ENCODE measurements around the gene SUOX. TPM values are rescaled to one million over a fixed set of nuclear protein-coding genes. Genes with fewer than 3 reads are reported as not detected.
A peak's percentile ranks its signal among the peaks of the same experiment; 100 is the strongest.

The SUOX gene
- total RNA-seq, 1 experiment from 2014 or later, result 23.2 TPM

DNA sequence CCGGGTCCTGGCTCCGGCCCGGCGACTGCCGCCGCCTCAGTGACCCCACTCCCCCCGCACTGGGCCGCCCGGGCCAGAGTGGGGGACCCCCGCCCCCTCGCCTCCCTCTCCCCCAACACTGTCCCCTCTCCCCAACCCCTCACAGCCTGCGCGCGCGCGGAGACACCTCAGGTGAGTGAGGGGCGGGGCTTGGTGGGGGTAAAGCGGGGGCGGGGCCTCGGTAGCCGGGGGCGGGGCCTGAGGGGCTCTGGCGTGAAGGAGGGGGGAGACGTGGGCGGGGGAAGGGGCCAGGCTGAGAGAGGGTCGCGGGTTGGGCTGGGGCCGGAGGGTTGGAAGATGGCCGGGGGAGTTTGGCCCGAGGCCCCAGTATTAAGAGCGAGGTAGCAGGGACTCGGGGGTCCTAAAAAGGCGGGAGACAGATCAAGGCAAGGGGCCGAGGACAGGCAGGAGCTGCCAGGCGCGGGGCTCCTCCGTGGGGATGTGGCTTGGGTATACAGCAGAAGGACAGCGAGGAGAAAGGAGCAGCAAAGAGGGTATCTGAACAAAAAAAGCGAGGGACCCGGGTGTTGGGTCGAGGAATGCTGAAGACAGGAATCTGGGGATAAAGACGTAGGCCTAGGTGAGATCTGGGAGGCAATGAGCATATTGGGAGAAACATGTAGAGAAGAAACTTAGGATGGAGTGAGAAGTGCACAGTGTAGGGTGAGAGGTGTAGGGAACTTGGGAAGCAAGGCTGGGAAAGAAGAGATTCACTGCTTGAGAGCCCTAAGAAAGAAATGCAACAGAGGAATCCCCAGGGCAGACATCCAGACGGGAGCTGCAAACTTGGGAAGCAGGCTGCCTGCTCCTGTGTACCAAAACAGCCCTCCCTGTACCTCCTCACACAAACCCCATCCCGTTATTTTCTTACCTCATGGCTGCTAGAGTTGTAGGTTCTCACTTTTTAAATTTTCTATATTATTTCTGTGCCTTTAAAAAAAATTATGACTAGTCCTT is 10.8 kb downstream of the SUOX start (continued):
- TF ChIP-seq, protein P1, sequence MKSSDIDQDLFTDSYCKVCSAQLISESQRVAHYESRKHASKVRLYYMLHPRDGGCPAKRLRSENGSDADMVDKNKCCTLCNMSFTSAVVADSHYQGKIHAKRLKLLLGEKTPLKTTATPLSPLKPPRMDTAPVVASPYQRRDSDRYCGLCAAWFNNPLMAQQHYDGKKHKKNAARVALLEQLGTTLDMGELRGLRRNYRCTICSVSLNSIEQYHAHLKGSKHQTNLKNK (CRISPR knock-in tag; IDR thresholded peaks at IDR 0.05), result 0 out of 2 replicates have a peak, but pooled peaks have one; percentile 35

DNA sequence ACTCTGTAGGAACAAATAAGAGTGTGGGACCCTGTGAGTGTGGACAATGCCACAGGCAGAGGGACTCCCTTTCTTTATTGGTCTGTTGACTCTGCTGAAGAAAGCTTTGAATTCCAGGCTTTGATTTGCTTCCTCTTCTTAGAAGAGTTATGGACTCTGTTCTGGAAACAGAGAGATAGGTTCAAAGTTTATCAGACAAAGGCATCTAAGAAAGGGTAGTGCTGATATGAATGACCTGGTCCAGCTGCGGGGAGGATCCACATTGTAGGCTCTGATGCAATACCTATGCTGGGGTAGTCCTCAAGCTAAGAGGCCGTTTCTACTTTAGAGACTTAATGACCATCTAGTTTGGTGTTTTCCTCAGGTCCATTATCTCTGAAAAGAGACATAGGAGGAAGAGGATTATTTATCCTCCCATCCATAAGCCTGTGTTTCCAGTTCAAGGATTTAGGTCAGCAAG is 13.1 kb downstream of the SUOX start:
- ATAC-seq (no peak), DNase-seq (ENCODE audit: low spot score) (no peak)
- no peak overlapping the region for H3K27ac Mint-ChIP-seq
- H3K36me3 Mint-ChIP-seq, result 0 out of 2 replicates have a peak, but pooled peaks cover 2% of the 10 kb centered on the region
- ChIA-PET CTCF (interaction anchor here (0.7 to 1.5 kb wide), 4 partner anchors 10 to 19 kb away, joined by 3 to 5 read pairs (median 3); partner anchors contain the start of gene SUOX), POLR2A (no interaction called here)
- H3K27me3 Mint-ChIP-seq (ENCODE audit: low read depth), result no peaks in the 10 kb centered on the region; the same call in 1 of the 2 replicates
- H3K4me1 Mint-ChIP-seq, result peaks cover 19% of the 10 kb centered on the region
- peak; percentile 93 for TF ChIP-seq GABPB1 (CRISPR knock-in tag; IDR thresholded peaks at IDR 0.05)
- TF ChIP-seq, protein P2, sequence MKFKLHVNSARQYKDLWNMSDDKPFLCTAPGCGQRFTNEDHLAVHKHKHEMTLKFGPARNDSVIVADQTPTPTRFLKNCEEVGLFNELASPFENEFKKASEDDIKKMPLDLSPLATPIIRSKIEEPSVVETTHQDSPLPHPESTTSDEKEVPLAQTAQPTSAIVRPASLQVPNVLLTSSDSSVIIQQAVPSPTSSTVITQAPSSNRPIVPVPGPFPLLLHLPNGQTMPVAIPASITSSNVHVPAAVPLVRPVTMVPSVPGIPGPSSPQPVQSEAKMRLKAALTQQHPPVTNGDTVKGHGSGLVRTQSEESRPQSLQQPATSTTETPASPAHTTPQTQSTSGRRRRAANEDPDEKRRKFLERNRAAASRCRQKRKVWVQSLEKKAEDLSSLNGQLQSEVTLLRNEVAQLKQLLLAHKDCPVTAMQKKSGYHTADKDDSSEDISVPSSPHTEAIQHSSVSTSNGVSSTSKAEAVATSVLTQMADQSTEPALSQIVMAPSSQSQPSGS (CRISPR knock-in tag; IDR thresholded peaks at IDR 0.05; ENCODE audit: borderline replicate concordance, low read depth), result no peak
- H3K9me3 Mint-ChIP-seq, result no peaks in the 10 kb centered on the region
- no peak overlapping the region for H3K4me3 Mint-ChIP-seq

DNA sequence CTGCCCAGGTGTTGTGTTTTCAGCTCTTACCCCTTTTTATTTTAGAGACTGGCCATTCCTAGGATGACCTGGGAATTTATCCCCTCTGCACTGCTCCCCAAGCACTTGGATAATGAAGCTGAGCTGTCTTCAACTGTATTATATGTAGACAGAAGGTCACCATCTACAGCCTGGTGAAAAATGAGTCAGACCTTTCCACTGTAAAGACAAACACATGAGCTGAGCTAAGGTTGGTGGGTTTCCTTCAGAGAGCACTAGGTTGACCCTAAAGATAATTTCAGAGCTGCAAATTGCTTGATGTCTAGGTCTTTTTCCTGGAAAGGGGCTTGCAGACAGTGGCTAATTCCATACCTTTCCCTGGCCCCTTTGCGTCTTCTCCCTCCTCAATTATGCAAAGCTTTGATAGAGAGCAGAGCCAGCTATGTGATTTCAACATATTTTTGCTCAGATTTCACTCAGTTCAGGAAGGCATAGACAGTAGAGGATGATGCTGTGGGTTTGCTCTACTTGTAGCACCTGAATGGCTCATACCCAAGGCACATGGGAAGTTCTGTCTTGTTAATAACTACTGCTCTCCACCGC is 14.5 kb downstream of the SUOX start:
- Mint-ChIP-seq H3K27me3 (ENCODE audit: low read depth) (no peaks in the 10 kb centered on the region; the same call in 1 of the 2 replicates), H3K4me3 (no peak overlapping the region), H3K36me3 (no peaks in the 10 kb centered on the region), H3K4me1 (peaks cover 14% of the 10 kb centered on the region), H3K9me3 (no peaks in the 10 kb centered on the region), H3K27ac (no peak overlapping the region)
- CTCF ChIA-PET, result interaction anchor here (0.9 to 1.4 kb wide), 2 partner anchors 15 to 18 kb away, joined by 3 read pairs; partner anchors contain the start of gene SUOX
- TF ChIP-seq ZNF138 (CRISPR knock-in tag; conservative IDR thresholded peaks at IDR 0.05) (no peak), ETV6 (CRISPR knock-in tag; IDR thresholded peaks at IDR 0.05) (no peak)
- POLR2A ChIA-PET, result no interaction called here
- ATAC-seq, result no peak
- no peak for DNase-seq (ENCODE audit: low spot score)

DNA sequence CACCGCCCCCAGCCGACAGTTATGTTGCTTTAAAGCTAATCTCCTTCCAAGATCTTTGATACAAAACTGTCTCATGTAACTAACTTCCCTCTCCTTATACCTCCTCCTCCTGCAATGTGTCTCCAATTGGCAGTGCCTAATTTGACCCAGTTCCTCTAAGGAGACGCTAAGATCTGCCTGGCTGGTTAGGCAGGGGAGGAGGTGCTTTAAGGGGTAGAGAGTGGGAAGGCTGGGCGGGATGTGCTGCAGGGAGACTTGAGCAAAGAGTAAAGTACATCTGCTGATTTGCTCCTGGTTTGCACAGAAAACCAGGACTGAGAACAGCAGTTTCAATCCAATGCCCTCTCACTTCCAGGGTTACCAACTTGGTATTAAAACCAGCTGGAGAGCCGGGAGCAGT is 16.4 kb downstream of the SUOX start:
- ATAC-seq, result no peak
- Mint-ChIP-seq H3K27ac (no peak overlapping the region), H3K4me1 (peaks cover 4% of the 10 kb centered on the region), H3K27me3 (ENCODE audit: low read depth) (no peaks in the 10 kb centered on the region), H3K4me3 (no peak overlapping the region), H3K9me3 (no peaks in the 10 kb centered on the region), H3K36me3 (0 out of 2 replicates have a peak, but pooled peaks cover 5% of the 10 kb centered on the region)
- no peak for DNase-seq (ENCODE audit: low spot score)
- POLR2A ChIA-PET, result interaction anchor here (0.7 kb wide), 1 partner anchor 256 kb away, joined by 3 read pairs; no protein-coding TSS in a partner anchor
- TF ChIP-seq CREB1 (CRISPR knock-in tag; IDR thresholded peaks at IDR 0.05), result no peak
- TF ChIP-seq ZNF219 (CRISPR knock-in tag; IDR thresholded peaks at IDR 0.05; ENCODE audit: borderline replicate concordance), result no peak
- TF ChIP-seq, protein P3, sequence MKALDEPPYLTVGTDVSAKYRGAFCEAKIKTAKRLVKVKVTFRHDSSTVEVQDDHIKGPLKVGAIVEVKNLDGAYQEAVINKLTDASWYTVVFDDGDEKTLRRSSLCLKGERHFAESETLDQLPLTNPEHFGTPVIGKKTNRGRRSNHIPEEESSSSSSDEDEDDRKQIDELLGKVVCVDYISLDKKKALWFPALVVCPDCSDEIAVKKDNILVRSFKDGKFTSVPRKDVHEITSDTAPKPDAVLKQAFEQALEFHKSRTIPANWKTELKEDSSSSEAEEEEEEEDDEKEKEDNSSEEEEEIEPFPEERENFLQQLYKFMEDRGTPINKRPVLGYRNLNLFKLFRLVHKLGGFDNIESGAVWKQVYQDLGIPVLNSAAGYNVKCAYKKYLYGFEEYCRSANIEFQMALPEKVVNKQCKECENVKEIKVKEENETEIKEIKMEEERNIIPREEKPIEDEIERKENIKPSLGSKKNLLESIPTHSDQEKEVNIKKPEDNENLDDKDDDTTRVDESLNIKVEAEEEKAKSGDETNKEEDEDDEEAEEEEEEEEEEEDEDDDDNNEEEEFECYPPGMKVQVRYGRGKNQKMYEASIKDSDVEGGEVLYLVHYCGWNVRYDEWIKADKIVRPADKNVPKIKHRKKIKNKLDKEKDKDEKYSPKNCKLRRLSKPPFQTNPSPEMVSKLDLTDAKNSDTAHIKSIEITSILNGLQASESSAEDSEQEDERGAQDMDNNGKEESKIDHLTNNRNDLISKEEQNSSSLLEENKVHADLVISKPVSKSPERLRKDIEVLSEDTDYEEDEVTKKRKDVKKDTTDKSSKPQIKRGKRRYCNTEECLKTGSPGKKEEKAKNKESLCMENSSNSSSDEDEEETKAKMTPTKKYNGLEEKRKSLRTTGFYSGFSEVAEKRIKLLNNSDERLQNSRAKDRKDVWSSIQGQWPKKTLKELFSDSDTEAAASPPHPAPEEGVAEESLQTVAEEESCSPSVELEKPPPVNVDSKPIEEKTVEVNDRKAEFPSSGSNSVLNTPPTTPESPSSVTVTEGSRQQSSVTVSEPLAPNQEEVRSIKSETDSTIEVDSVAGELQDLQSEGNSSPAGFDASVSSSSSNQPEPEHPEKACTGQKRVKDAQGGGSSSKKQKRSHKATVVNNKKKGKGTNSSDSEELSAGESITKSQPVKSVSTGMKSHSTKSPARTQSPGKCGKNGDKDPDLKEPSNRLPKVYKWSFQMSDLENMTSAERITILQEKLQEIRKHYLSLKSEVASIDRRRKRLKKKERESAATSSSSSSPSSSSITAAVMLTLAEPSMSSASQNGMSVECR (CRISPR knock-in tag; IDR thresholded peaks at IDR 0.05; ENCODE audit: borderline replicate concordance), result no peak
- TF ChIP-seq, protein P4, sequence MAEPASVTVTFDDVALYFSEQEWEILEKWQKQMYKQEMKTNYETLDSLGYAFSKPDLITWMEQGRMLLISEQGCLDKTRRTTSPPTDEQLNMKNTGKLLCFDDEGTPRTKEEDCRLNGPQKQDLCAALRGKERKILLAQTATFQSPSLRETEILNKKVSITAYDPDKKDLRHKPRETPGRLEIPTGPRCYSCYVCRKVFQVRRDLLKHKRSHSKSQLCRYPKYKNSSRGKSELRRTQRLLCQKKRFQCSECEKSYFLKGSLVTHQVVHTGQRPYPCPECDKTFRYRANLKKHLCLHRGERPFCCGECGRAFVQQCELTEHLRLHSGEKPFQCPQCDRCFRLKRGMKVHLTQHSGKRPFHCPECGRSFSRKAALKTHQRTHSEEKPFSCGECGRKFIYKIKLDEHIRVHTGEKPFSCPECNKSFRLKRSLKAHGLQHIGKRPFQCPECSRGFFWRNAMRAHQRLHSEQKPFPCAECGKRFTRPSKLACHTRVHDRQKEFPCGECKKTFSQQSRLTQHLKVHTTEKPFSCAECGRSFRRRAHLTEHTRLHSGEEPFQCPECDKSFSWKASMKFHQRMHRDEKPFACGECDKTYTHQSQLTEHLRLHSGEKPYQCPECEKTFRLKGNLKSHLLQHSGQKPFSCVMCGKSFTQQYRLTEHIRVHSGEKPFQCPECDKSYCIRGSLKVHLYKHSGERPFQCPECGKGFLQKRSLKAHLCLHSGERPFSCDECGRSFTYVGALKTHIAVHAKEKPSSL (CRISPR knock-in tag; conservative IDR thresholded peaks at IDR 0.05), result no peak
- TF ChIP-seq, protein P5, sequence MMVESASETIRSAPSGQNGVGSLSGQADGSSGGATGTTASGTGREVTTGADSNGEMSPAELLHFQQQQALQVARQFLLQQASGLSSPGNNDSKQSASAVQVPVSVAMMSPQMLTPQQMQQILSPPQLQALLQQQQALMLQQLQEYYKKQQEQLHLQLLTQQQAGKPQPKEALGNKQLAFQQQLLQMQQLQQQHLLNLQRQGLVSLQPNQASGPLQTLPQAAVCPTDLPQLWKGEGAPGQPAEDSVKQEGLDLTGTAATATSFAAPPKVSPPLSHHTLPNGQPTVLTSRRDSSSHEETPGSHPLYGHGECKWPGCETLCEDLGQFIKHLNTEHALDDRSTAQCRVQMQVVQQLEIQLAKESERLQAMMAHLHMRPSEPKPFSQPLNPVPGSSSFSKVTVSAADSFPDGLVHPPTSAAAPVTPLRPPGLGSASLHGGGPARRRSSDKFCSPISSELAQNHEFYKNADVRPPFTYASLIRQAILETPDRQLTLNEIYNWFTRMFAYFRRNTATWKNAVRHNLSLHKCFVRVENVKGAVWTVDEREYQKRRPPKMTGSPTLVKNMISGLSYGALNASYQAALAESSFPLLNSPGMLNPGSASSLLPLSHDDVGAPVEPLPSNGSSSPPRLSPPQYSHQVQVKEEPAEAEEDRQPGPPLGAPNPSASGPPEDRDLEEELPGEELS (CRISPR knock-in tag; IDR thresholded peaks at IDR 0.05), result no peak
- TF ChIP-seq ZNF423 (CRISPR knock-in tag; IDR thresholded peaks at IDR 0.05), result no peak
- TF ChIP-seq MYBL2 (CRISPR knock-in tag; IDR thresholded peaks at IDR 0.05), result no peak
- TF ChIP-seq PRRX2 (CRISPR knock-in tag; IDR thresholded peaks at IDR 0.05), result no peak
- TF ChIP-seq ESRRA (CRISPR knock-in tag; IDR thresholded peaks at IDR 0.05; ENCODE audit: borderline replicate concordance), result no peak
- CTCF ChIA-PET, result interaction anchor here (1.0 to 1.3 kb wide), 4 partner anchors 16 to 192 kb away, joined by 3 to 5 read pairs (median 4); partner anchors contain the start of genes RAB5B and SUOX
